Measurements from ENCODE around the gene NSG1. TPM values are rescaled to one million over a fixed set of nuclear protein-coding genes. Genes with fewer than 3 reads are reported as not detected.
"Not testable (repeated sequence)": the region's sequence is repeated elsewhere in the genome, so short reads cannot be mapped to it uniquely, and the experiment has no call there.

NSG1 gene
- total RNA-seq, 1 donor from 2014 or later = 1.0 TPM

DNA sequence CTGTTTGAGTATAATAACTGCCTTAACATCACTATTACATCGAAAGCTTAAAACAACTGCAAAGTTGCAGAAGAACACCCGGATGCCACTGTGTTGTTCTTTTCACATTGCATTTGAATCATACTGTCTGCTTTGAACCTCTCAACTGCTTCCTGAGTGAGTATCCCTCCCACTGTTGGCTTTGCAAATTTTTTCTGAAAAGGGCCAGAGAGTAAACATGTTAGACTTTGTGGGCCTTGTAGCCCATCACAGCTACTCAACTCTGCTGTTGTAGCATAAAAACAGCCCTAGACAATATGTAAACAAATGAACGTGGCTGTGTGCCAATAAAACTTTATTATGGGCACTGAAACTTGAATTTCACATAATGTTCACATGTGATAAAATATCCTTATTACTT, 76.1 kb downstream of the NSG1 start:
- peaks cover 9 to 30% (median 18%) of the 10 kb centered on the region in 3 donors for H3K36me3 ChIP-seq (ENCODE audit: control insufficient read depth in 3 of 3, insufficient read depth in 3 of 3, low read length in 3 of 3)
- H3K9ac ChIP-seq (ENCODE audit: low read depth in 1 of 3, low read length in 3 of 3) = no peak overlapping the region
- no peak overlapping the region for H3K27ac ChIP-seq (ENCODE audit: low read depth, low read length)
- no peaks in the 10 kb centered on the region for H3K9me3 ChIP-seq (ENCODE audit: control insufficient read depth in 3 of 3, low read length in 3 of 3)
- no peaks in the 10 kb centered on the region for H3K4me1 ChIP-seq (ENCODE audit: control insufficient read depth in 3 of 3, insufficient read depth in 3 of 3, low read length in 3 of 3)
- H3K27me3 ChIP-seq (ENCODE audit: control insufficient read depth in 3 of 3, insufficient read depth in 3 of 3, low read length in 3 of 3) = no peaks in the 10 kb centered on the region
- no peak overlapping the region for H3K4me3 ChIP-seq (ENCODE audit: low read length in 3 of 3)

DNA sequence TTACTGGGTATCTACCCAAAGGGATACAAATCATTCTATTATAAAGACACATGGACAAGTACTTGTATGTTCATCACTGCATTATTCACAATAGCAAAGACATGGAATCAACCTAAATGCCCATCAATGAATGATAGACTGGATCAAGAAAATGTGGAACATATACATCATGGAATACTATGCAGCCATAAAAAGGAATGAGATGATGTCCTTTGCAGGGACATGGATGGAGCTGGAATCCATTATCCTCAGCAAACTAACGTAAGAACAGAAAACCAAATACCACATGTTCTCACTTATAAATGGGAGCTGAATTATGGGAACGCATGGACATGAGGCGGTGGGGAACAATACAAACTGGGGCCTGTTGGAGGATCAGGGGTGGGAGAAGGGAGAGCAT, 78.3 kb downstream of the NSG1 start:
- not testable (repeated sequence) for H3K27ac ChIP-seq (ENCODE audit: low read depth, low read length); H3K9ac ChIP-seq (ENCODE audit: low read depth in 1 of 3, low read length in 3 of 3); H3K9me3 ChIP-seq (ENCODE audit: control insufficient read depth in 3 of 3, low read length in 3 of 3); H3K4me1 ChIP-seq (ENCODE audit: control insufficient read depth in 3 of 3, insufficient read depth in 3 of 3, low read length in 3 of 3); H3K27me3 ChIP-seq (ENCODE audit: control insufficient read depth in 3 of 3, insufficient read depth in 3 of 3, low read length in 3 of 3); H3K4me3 ChIP-seq (ENCODE audit: low read length in 3 of 3)
- peaks cover 21 to 29% (median 25%) of the 10 kb centered on the region in 3 donors for H3K36me3 ChIP-seq (ENCODE audit: control insufficient read depth in 3 of 3, insufficient read depth in 3 of 3, low read length in 3 of 3)

Other genes starting within 250 kb of the NSG1 start
- not detected for gene OTOP1, start 160.2 kb upstream of the NSG1 start, total RNA-seq
- 27.1 TPM for gene TMEM128, start 138.9 kb upstream of the NSG1 start, total RNA-seq
- gene LYAR, start 96.9 kb upstream of the NSG1 start, total RNA-seq = 7.3 TPM
- gene ZBTB49, start 96.9 kb upstream of the NSG1 start, total RNA-seq = 4.2 TPM
- gene STX18, start 154.9 kb downstream of the NSG1 start, total RNA-seq = 15.1 TPM

All from skeletal muscle tissue (tissue), 4 donors.